ENCODE data around the gene OPCML. TPM values are rescaled to one million over a fixed set of nuclear protein-coding genes. Genes with fewer than 3 reads are reported as not detected.

Gene OPCML
- total and polyA plus RNA-seq, 2 of the 13 experiments (the other 11 are each of a cell fraction or from before 2014, with no cell fraction given), result not detected

DNA sequence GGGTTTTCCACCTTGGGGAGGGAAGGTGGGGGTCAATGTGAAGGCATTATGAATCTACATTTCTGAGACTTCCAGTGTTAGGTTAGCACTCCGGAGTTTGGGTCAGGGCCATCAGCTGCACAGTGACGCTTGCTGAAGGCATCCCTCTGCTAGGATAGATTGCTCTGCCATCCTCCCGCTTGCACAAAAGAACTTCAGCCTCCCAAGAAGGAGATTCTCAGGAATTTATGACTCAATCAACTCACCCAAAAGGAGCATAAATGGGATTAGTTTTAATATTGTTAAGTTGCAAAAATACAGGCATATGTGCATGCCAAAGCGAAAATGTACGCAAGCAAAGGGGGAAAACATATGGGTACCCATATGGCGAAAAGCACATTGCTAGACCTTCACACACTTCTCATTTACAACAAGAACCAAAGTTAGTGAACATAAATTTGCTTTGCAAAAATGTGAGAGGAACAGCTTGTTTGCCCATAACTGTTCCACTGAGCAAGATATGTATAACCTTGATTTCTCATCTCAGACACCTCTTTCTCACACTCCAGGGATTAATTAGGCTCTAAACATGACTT, 1013.0 kb downstream of the OPCML start:
- ChIA-PET CTCF (ENCODE audit: low intra/inter-chr PET ratio, low total read pairs) (no interaction called here), POLR2A (no interaction called here)
- no peak for FAIRE-seq
- H3K27ac ChIP-seq (ENCODE audit: extremely low read length, insufficient read depth, low read length), result no peak overlapping the region
- H3K36me3 ChIP-seq (replicated peaks in 1 of 2; ENCODE audit: control insufficient read depth in 1 of 2, insufficient read depth in 2 of 2, low read length in 2 of 2), result no peaks in the 10 kb centered on the region
- 24% methylated on average over 6 of the region's 6 CpGs for WGBS (ENCODE audit: low lambda C conversion rate)
- H3K4me1 ChIP-seq (ENCODE audit: insufficient read depth, low read length), result no peaks in the 10 kb centered on the region
- no peaks in the 10 kb centered on the region for H3K79me2 ChIP-seq (ENCODE audit: insufficient read depth, low read length)
- no peak overlapping the region for H3K4me2 ChIP-seq (ENCODE audit: low read depth, low read length)
- in situ Hi-C loops (cut with HindIII; ENCODE audit: extremely low pct_ligation_motif_present, low pct_unique_long_range_greater_than_20kb), result no loop called here
- ATAC-seq, result no peak
- DNase-seq (ENCODE audit: low spot score), result no peak
- no peak overlapping the region for H3K9ac ChIP-seq (ENCODE audit: insufficient read depth, low read depth, low read length)
- BruUV-seq (replicated peaks), result no TSS peak
- no peaks in the 10 kb centered on the region for H3K27me3 ChIP-seq (ENCODE audit: control insufficient read depth in 1 of 2, insufficient read depth in 2 of 2, low read length in 2 of 2)
- no peak overlapping the region for H3K4me3 ChIP-seq (replicated peaks in 1 of 3; ENCODE audit: insufficient read depth in 1 of 3, low read depth in 2 of 3, low read length in 3 of 3)
- H4K20me1 ChIP-seq (ENCODE audit: insufficient read depth, low read length), result no peaks in the 10 kb centered on the region
- no peak for TF ChIP-seq KLF13 (CRISPR knock-in tag; IDR thresholded peaks at IDR 0.05)
- no peak for TF ChIP-seq ZNF550 (CRISPR knock-in tag; IDR thresholded peaks at IDR 0.05; ENCODE audit: borderline replicate concordance)
- TF ChIP-seq ZNF747 (CRISPR knock-in tag; IDR thresholded peaks at IDR 0.05; ENCODE audit: borderline replicate concordance), result no peak
- TF ChIP-seq ZNF605 (CRISPR knock-in tag; IDR thresholded peaks at IDR 0.05), result no peak
- TF ChIP-seq, protein P1, sequence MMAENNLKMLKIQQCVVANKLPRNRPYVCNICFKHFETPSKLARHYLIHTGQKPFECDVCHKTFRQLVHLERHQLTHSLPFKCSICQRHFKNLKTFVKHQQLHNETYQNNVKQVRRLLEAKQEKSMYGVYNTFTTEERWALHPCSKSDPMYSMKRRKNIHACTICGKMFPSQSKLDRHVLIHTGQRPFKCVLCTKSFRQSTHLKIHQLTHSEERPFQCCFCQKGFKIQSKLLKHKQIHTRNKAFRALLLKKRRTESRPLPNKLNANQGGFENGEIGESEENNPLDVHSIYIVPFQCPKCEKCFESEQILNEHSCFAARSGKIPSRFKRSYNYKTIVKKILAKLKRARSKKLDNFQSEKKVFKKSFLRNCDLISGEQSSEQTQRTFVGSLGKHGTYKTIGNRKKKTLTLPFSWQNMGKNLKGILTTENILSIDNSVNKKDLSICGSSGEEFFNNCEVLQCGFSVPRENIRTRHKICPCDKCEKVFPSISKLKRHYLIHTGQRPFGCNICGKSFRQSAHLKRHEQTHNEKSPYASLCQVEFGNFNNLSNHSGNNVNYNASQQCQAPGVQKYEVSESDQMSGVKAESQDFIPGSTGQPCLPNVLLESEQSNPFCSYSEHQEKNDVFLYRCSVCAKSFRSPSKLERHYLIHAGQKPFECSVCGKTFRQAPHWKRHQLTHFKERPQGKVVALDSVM (CRISPR knock-in tag; IDR thresholded peaks at IDR 0.05), result no peak
- TF ChIP-seq, protein P2, sequence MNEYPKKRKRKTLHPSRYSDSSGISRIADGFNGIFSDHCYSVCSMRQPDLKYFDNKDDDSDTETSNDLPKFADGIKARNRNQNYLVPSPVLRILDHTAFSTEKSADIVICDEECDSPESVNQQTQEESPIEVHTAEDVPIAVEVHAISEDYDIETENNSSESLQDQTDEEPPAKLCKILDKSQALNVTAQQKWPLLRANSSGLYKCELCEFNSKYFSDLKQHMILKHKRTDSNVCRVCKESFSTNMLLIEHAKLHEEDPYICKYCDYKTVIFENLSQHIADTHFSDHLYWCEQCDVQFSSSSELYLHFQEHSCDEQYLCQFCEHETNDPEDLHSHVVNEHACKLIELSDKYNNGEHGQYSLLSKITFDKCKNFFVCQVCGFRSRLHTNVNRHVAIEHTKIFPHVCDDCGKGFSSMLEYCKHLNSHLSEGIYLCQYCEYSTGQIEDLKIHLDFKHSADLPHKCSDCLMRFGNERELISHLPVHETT (CRISPR knock-in tag; conservative IDR thresholded peaks at IDR 0.05), result no peak
- TF ChIP-seq, protein P3, sequence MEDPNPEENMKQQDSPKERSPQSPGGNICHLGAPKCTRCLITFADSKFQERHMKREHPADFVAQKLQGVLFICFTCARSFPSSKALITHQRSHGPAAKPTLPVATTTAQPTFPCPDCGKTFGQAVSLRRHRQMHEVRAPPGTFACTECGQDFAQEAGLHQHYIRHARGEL (CRISPR knock-in tag; IDR thresholded peaks at IDR 0.05), result no peak
- TF ChIP-seq, protein P4, sequence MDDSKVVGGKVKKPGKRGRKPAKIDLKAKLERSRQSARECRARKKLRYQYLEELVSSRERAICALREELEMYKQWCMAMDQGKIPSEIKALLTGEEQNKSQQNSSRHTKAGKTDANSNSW (CRISPR knock-in tag; IDR thresholded peaks at IDR 0.05; ENCODE audit: borderline replicate concordance), result no peak
- TF ChIP-seq, protein P5, sequence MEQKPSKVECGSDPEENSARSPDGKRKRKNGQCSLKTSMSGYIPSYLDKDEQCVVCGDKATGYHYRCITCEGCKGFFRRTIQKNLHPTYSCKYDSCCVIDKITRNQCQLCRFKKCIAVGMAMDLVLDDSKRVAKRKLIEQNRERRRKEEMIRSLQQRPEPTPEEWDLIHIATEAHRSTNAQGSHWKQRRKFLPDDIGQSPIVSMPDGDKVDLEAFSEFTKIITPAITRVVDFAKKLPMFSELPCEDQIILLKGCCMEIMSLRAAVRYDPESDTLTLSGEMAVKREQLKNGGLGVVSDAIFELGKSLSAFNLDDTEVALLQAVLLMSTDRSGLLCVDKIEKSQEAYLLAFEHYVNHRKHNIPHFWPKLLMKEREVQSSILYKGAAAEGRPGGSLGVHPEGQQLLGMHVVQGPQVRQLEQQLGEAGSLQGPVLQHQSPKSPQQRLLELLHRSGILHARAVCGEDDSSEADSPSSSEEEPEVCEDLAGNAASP (CRISPR knock-in tag; IDR thresholded peaks at IDR 0.05; ENCODE audit: borderline replicate concordance), result no peak
- TF ChIP-seq RBFOX2 (IDR thresholded peaks at IDR 0.05; ENCODE audit: low read depth, low read length), result no peak
- no peak for TF ChIP-seq KDM1A (CRISPR knock-in tag; IDR thresholded peaks at IDR 0.05)
- TF ChIP-seq, protein P6, sequence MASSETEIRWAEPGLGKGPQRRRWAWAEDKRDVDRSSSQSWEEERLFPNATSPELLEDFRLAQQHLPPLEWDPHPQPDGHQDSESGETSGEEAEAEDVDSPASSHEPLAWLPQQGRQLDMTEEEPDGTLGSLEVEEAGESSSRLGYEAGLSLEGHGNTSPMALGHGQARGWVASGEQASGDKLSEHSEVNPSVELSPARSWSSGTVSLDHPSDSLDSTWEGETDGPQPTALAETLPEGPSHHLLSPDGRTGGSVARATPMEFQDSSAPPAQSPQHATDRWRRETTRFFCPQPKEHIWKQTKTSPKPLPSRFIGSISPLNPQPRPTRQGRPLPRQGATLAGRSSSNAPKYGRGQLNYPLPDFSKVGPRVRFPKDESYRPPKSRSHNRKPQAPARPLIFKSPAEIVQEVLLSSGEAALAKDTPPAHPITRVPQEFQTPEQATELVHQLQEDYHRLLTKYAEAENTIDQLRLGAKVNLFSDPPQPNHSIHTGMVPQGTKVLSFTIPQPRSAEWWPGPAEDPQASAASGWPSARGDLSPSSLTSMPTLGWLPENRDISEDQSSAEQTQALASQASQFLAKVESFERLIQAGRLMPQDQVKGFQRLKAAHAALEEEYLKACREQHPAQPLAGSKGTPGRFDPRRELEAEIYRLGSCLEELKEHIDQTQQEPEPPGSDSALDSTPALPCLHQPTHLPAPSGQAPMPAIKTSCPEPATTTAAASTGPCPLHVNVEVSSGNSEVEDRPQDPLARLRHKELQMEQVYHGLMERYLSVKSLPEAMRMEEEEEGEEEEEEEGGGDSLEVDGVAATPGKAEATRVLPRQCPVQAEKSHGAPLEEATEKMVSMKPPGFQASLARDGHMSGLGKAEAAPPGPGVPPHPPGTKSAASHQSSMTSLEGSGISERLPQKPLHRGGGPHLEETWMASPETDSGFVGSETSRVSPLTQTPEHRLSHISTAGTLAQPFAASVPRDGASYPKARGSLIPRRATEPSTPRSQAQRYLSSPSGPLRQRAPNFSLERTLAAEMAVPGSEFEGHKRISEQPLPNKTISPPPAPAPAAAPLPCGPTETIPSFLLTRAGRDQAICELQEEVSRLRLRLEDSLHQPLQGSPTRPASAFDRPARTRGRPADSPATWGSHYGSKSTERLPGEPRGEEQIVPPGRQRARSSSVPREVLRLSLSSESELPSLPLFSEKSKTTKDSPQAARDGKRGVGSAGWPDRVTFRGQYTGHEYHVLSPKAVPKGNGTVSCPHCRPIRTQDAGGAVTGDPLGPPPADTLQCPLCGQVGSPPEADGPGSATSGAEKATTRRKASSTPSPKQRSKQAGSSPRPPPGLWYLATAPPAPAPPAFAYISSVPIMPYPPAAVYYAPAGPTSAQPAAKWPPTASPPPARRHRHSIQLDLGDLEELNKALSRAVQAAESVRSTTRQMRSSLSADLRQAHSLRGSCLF (CRISPR knock-in tag; IDR thresholded peaks at IDR 0.05; ENCODE audit: borderline replicate concordance), result no peak
- no peak for TF ChIP-seq SOX5 (CRISPR knock-in tag; IDR thresholded peaks at IDR 0.05; ENCODE audit: borderline replicate concordance)
- no peak overlapping the region for H2AFZ ChIP-seq (ENCODE audit: low read length)
- peaks cover 94% of the 10 kb centered on the region for H3K9me3 ChIP-seq (ENCODE audit: low read length)
- intact Hi-C loops (cut with micrococcal nuclease; ENCODE audit: unreplicated experiment), result no loop called here

All from HepG2 (cell line).